NCI-H82 treated with DMSO at 0.1 percent for 48 hours (cell line): ENCODE results near the gene ALG9.

Experiments
- DNase-seq: peaks from one replicate; lab custom pipeline; 2025; ENCODE audit not compliant: unreplicated experiment; lab: John Stamatoyannopoulos, UW

Gene ALG9

DNA sequence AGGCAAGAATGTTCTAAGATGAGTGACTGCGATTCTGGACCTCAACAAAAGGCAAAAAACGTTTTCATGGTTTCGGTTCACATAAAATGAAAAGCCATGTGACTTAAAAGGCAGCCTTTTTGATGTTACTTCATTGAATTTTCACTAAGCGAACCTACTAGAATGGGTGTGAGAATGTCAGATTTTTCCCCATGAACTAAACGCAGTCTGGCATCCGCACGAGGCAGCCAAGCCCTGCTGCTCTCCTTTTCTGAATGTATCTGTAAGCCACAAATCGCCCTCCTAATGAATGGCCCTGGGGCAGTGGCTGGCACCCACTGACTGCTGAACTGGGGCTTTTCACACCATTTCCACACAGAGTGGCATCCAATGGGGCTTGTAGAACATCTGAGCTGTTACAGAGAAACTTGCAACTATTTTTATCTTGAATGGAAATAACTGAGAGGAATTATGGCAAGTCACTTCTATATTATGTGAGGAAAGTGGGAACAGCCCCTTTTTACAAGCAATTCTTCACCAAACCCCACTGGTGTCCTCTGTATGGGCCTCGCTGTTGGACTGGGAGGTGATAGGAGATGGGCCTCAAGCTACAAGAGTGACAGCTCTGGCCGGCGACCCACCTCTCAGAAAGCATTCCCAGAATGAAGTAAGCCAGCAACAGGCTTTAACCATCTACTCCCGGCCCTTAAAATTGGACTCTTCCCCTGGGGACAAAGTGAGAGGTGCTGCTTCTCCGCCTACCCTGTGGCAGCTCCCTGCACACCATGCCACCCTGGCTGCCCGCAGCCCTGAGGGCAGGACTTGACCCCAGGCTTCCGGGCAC is 134.5 kb downstream of the ALG9 start:
- DNase-seq, result no peak
